SKM-1 treated with dmso at 0.1 percent for 144 hours (cell line): ENCODE measurements around the gene PAPPA2.
A peak's percentile ranks its signal among the peaks of the same experiment; 100 is the strongest.

ENCODE experiments used
- DNase-seq: peaks from one replicate; lab custom pipeline; 2025; ENCODE audit not compliant: unreplicated experiment; lab: John Stamatoyannopoulos, UW

Gene PAPPA2

DNA sequence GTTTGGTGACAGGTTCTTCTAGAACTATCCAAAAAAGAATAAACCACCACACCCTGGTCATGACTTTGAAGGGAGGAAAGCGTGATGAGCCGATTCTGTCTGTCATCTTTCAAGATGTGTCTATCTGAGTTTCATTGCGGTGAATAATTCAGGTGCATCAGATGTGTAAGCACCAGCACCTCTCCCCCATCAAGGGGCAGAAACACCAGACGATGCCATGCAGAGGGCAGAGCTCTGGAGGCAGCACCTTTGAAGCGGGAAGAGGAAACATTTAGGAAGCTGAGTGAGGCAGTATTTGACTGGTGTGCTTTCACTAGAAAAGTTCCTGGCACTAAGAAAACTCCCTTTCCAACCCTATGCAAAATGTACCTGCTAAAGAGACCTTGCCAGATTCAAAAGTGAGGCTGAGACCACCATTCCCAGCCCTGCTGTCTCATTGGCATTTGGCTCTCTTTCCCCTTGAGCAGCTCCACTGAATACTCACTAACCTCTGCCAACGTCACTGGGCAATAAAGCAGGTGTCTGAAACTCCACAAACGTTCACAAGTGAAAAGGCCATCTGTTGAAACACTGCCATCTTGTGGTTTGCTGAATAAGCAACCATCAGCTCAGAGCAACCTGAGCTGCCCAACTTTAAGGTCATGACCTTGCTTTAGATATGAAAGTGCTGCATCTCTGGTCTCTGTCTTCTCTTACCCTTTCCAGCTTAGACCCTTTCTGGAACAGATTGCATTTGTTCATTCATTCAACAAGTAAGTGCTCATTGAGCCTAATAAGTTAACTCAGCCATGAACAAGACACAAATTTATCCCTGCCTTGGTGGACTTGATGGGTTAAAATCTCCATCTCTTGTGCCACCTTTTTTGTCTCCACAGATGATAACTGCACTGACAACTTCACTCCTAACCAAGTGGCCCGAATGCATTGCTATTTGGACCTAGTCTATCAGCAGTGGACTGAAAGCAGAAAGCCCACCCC, 228.6 kb downstream of the PAPPA2 start:
- peak; percentile 65 for DNase-seq

- DNase-seq, result no peak
Measured at GRCh38 chr1:176692431-176692830, 229.5 kb downstream of the PAPPA2 start.

- no peak for DNase-seq
Measured at GRCh38 chr1:176692988-176693696, 230.2 kb downstream of the PAPPA2 start.

- no peak for DNase-seq
Measured at GRCh38 chr1:176693697-176694329, 230.8 kb downstream of the PAPPA2 start.

DNA sequence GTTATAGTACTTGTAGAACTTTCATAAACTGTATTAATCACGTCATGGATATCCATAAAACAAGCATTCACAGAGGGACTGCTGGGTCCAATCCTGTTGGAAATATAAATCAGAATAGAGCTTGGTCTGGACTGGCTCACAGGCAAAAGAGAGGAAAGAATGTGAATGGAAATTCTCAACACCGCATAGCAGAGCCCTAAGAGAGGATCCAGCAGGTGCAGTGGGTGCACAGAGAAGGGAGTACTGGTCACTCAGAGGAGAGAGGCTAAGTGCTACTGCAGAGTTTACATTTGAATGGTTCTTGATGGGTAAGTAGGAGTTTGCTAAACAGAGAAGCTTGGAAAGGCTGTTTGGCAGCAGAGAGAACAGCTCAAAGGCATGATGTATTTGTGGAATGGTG, 231.7 kb downstream of the PAPPA2 start:
- no peak for DNase-seq

GRCh38 chr1:176696109-176696508, 233.1 kb downstream of the PAPPA2 start:
- no peak for DNase-seq

DNA sequence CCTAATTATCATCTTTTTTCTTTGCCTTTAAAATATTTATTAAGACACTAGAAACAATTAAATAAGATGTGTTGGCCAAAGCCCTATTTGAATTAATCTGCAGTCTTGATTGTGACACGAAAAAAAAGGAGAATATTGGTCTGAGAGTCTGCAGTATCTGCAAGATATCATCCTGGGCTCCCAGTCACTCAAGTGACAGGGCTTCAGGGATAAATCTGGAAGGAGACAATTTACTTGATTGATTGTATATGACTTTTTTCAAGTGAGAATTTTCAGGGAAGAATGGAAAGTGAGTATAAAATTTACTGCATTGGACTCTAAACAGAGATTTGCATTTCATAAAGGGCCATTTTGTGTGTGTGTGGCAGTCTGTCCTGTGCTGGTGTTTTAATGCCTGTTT, 233.7 kb downstream of the PAPPA2 start:
- DNase-seq, result no peak

DNA sequence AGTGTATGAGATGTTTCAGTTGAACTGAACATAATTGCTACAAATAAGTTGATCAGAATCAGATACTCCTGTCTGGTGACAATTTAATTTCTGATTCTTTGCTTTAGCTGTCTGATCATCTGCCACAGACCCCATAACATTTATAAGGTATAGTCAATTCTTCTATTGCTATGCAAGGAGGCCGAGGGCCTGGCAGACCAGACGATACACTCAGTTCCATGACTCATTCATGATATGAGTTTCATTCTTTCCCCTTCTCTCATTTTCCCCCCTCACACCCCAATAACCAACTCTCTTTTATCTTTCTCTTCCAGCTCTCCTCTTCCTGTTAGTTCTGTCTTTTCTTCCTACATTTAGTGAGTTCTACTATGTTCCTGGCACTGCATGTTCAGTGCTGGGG, 236.8 kb downstream of the PAPPA2 start:
- DNase-seq, result no peak

GRCh38 chr1:176701151-176701866, 238.3 kb downstream of the PAPPA2 start:
- no peak for DNase-seq

DNA sequence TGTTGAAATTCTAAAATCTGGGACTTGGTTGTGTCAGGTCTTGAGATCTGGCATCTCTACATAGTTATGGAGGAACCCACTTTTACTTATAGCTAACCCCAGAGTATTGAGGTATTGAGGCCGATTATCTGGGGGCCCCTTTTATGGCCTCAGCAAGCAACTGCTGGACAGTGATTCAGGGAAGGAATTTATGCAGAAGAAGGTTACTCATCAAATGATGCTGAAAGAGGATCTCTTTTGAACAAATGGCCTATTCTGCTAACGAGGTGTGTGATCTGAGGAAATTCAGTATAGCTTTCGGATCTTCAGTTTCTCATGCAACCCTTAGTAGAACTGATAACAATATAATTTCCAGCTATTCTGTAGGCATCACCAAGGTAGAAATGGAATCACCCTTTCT, 239.9 kb downstream of the PAPPA2 start:
- no peak for DNase-seq

DNA sequence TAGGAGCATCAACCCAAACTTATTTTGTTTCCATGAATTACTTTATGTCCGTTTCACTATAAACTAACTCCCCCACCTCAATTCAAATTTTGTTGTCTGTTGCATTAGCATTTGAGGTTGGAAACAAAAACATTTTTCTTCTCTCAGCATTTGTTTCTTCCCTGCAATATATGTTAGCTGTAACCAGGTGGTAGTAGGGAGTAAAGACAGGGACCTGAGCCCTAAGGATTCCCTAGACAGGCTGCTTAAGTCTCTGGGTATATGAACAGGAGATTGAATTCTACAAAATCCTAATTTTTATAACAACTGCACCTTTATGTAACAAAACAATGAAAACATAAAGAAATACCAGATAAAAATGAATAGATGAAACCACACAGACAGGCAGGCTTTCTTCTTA, 242.6 kb downstream of the PAPPA2 start:
- DNase-seq, result no peak

DNA sequence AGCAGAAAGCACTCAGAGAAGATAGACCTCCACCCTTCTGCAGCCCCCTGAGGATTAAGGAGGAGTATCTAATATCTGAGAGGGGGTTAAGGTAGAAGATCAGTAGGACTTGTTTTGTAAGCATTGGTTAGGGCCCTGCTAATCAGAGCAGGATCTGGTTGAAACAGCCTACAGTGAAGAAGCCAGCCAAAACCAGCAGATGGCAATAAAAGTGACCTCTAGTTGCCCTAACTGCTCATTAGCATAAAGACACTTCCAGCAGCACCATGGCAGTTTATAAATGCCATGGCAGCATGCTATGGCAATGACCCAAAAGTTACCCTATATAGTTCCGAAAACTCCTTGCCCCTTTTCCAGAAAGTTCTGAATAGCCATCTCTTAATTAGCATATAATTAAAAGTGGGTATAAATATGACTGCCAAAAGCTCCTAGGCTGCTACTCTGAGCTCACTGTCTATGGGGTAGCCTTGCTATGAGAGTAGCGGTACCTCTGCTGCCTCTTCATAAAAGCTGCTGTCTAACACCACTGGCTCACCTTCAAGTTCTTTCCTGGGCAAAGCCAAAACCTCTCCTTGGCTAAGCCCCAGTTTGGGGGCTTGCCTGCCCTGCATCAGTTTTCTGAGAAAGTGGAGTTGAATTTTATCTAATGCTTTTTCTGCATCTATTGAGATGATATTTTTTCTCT, 254.2 kb downstream of the PAPPA2 start:
- no peak for DNase-seq

DNA sequence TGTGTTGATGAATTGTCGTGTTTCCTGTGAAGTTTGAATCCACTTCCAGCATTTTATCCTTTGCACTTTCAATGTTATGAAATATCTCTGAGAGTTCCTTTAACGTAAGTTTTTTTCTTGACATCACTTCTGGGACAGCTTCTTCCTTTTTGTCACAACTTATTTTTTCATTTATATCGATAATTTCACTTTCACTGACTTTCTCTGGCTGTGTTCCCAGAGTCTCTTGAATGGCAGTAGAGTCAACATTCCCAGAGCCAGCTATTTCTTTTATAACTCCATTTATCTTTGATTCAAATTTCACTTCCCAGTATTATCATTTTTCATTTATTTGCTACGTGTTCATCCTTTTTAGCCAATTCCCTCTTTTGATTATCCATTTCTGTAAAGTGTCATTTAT, 256.5 kb downstream of the PAPPA2 start:
- DNase-seq, result no peak

GRCh38 chr1:176720838-176721237, 257.9 kb downstream of the PAPPA2 start:
- DNase-seq, result no peak

- no peak for DNase-seq
Measured at GRCh38 chr1:176733661-176734060, 270.7 kb downstream of the PAPPA2 start.

GRCh38 chr1:176735201-176735600, 272.2 kb downstream of the PAPPA2 start:
- no peak for DNase-seq

- DNase-seq, result no peak
Measured at GRCh38 chr1:176736015-176736414, 273.0 kb downstream of the PAPPA2 start.

GRCh38 chr1:176741181-176741580, 278.2 kb downstream of the PAPPA2 start:
- no peak for DNase-seq

DNA sequence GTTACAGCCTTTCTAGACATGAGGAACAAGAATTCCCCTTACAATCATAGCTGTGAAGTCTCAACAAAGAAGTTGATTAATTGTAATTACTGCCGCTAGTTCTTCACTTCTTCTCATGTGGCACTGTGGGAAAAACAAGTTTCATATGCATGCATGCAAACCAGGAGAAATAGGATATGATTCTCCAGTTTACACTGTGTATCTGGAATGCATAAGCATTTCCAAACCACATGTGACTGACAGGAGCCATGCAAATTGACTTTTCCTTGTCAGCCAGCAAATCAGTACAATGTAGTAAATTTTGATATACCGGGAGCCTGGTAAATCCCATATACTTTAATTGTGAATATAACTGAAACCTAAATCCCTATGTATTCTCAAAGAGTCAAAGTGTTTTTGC, 279.3 kb downstream of the PAPPA2 start:
- DNase-seq, result no peak

- no peak for DNase-seq
Measured at GRCh38 chr1:176744142-176744541, 281.2 kb downstream of the PAPPA2 start.

- no peak for DNase-seq
Measured at GRCh38 chr1:176745945-176746344, 283.0 kb downstream of the PAPPA2 start.
